Esophagus muscularis mucosa (tissue), 4 donors: ENCODE measurements around the gene PIN4. TPM values are rescaled to one million over a fixed set of nuclear protein-coding genes. Genes with fewer than 3 reads are reported as not detected.
"Not testable (repeated sequence)": the region's sequence is repeated elsewhere in the genome, so short reads cannot be mapped to it uniquely, and the experiment has no call there.

Source experiments
- DNase-seq: peaks from one replicate; pipeline ENCODE4 v3.0.0-alpha.2; 2017; ENCODE audit errors: extremely low spot score
- H3K27ac ChIP-seq, 4 donors: fragments of 200-600 bp; sonication (generic); replicated peaks in 1 of 4; 1 replicate in 3 of 4; 2 replicates in 1 of 4; pipeline ENCODE4 v1.5.1; 2016 to 2019; ENCODE audit warnings: mild to moderate bottlenecking in 1 of 4
- H3K27me3 ChIP-seq, 4 donors: fragments of 200-600 bp; sonication (generic); one replicate each; pipeline versions ENCODE4 v1.5.1 to v1.6.0; 2016 to 2019
- H3K36me3 ChIP-seq, 4 donors: fragments of 200-600 bp; sonication (generic); one replicate each; pipeline ENCODE4 v1.5.1; 2016 to 2019
- H3K4me1 ChIP-seq, 4 donors: fragments of 200-600 bp; sonication (generic); one replicate each; pipeline ENCODE4 v1.5.1; 2016 to 2019
- H3K4me3 ChIP-seq, 4 donors: fragments of 200-600 bp; sonication (generic); 1 replicate in 2 of 4; 2 replicates in 2 of 4; pipeline ENCODE4 v1.5.1; 2016 to 2019; ENCODE audit warnings: mild to moderate bottlenecking in 4 of 4, moderate library complexity in 1 of 4
- H3K9me3 ChIP-seq, 4 donors: fragments of 200-600 bp; sonication (generic); 1 replicate in 3 of 4; 2 replicates in 1 of 4; pipeline ENCODE4 v1.5.1; 2016 to 2019
- CTCF ChIP-seq, 3 experiments: fragments of 200-600 bp in 2 of 3; fragments of 450-650 bp in 1 of 3; sonication (generic) in 2 of 3; IDR thresholded peaks; one replicate each; pipeline ENCODE4 v1.5.1; 2017 to 2019; ENCODE audit warnings: antibody characterized with exemption in 3 of 3, mild to moderate bottlenecking in 2 of 3, moderate library complexity in 1 of 3
- EP300 ChIP-seq: sonication (generic); formaldehyde crosslinking; IDR thresholded peaks from one replicate; pipeline ENCODE4 v1.6.1; 2017; ENCODE audit warnings: antibody characterized with exemption
- POLR2A ChIP-seq: fragments of 450-650 bp; IDR thresholded peaks from one replicate; pipeline ENCODE4 v1.6.1; 2017; ENCODE audit warnings: antibody characterized with exemption, moderate library complexity, mild to moderate bottlenecking, low read depth
- POLR2AphosphoS5 ChIP-seq, 2 donors: sonication (generic); formaldehyde crosslinking; IDR thresholded peaks; one replicate each; pipeline ENCODE4 v1.6.1; 2017; ENCODE audit warnings: antibody characterized with exemption in 2 of 2
- WGBS: methylation state at CpG from one replicate; pipeline ENCODE4 v1.1.5; 2018; 5-methylcytosine and 5-hydroxymethylcytosine counted together
- intact Hi-C: fragments of 100-400 bp; cut with DNase I; formaldehyde crosslinking; loops from one replicate; pipeline ENCODE4 v1.15.1; 2023
- total RNA-seq, 4 donors: library from RNA; depleted of rRNA; stranded (reverse); fragments of >200 nt; gene quantifications; one replicate each; pipeline versions ENCODE4 v1.1.0 to v1.2.1, GENCODE V29; 2016

PIN4 gene
- total RNA-seq, 4 donors from 2014 or later, result 6.8 to 20.4 (median 11.5) TPM

GRCh38 chrX:72205706-72206105 lies 24.1 kb downstream of the PIN4 start:
- TF ChIP-seq POLR2A, result no peak
- no peak for TF ChIP-seq POLR2AphosphoS5 (IDR thresholded peaks at IDR 0.05)
- TF ChIP-seq EP300, result no peak
- TF ChIP-seq CTCF (IDR thresholded peaks at IDR 0.05), result no peak
- H3K36me3 ChIP-seq, result peaks cover 0 to 8% (median 0%) of the 10 kb centered on the region in 4 donors
- H3K4me3 ChIP-seq, result no peak overlapping the region
- DNase-seq, result no peak
- no peaks in the 10 kb centered on the region for H3K9me3 ChIP-seq
- 87% methylated on average over 2 of the region's 2 CpGs for WGBS
- H3K27ac ChIP-seq, result no peak overlapping the region
- no peaks in the 10 kb centered on the region for H3K27me3 ChIP-seq
- intact Hi-C loops, result no loop called here
- H3K4me1 ChIP-seq, result no peaks in the 10 kb centered on the region

GRCh38 chrX:72207366-72207765 lies 25.8 kb downstream of the PIN4 start:
- intact Hi-C loops, result no loop called here
- Histone ChIP-seq H3K9me3 (no peaks in the 10 kb centered on the region), H3K27ac (no peak overlapping the region), H3K27me3 (no peaks in the 10 kb centered on the region), H3K4me1 (no peaks in the 10 kb centered on the region), H3K4me3 (no peak overlapping the region), H3K36me3 (peaks cover 0 to 5% (median 0%) of the 10 kb centered on the region in 4 donors)
- DNase-seq, result no peak
- 84% methylated on average over 4 of the region's 4 CpGs for WGBS
- TF ChIP-seq POLR2A (no peak), EP300 (no peak), POLR2AphosphoS5 (IDR thresholded peaks at IDR 0.05) (no peak), CTCF (IDR thresholded peaks at IDR 0.05) (no peak)

- 82% methylated on average over 4 of the region's 4 CpGs for WGBS
- Histone ChIP-seq H3K9me3 (no peaks in the 10 kb centered on the region), H3K27me3 (no peaks in the 10 kb centered on the region), H3K4me1 (no peaks in the 10 kb centered on the region), H3K4me3 (no peak overlapping the region), H3K36me3 (peaks cover 0 to 5% (median 0%) of the 10 kb centered on the region in 4 donors), H3K27ac (no peak overlapping the region)
- TF ChIP-seq POLR2A (no peak), EP300 (no peak), CTCF (IDR thresholded peaks at IDR 0.05) (no peak), POLR2AphosphoS5 (IDR thresholded peaks at IDR 0.05) (no peak)
- no peak for DNase-seq
- intact Hi-C loops, result no loop called here
Observed at GRCh38 chrX:72208126-72208800, 26.7 kb downstream of the PIN4 start.

GRCh38 chrX:72216973-72217372 lies 35.4 kb downstream of the PIN4 start:
- Histone ChIP-seq H3K4me1 (no peaks in the 10 kb centered on the region), H3K4me3 (no peak overlapping the region), H3K27me3 (no peaks in the 10 kb centered on the region), H3K36me3 (no peaks in the 10 kb centered on the region), H3K27ac (no peak overlapping the region), H3K9me3 (no peaks in the 10 kb centered on the region)
- no peak for DNase-seq
- intact Hi-C loops, result no loop called here
- TF ChIP-seq POLR2A (no peak), CTCF (IDR thresholded peaks at IDR 0.05) (no peak), POLR2AphosphoS5 (IDR thresholded peaks at IDR 0.05) (no peak), EP300 (no peak)
- 72% methylated on average over 1 of the region's 1 CpG for WGBS

- H3K9me3 ChIP-seq, DNase-seq, H3K27ac ChIP-seq, intact Hi-C loops, H3K4me1 ChIP-seq, H3K36me3 ChIP-seq, H3K4me3 ChIP-seq, H3K27me3 ChIP-seq: not testable (repeated sequence)
- WGBS, result 83% methylated on average over 3 of the region's 3 CpGs
Observed at GRCh38 chrX:72220375-72220774, 38.8 kb downstream of the PIN4 start.
